ENCODE data around the gene SLC22A16. TPM values are rescaled to one million over a fixed set of nuclear protein-coding genes. Genes with fewer than 3 reads are reported as not detected.
"Not testable (repeated sequence)": the region's sequence is repeated elsewhere in the genome, so short reads cannot be mapped to it uniquely, and the experiment has no call there.

SLC22A16 gene
- total and polyA plus RNA-seq, 7 experiments from 2014 or later = 0.29 to 2.1 TPM; not detected in 5

DNA sequence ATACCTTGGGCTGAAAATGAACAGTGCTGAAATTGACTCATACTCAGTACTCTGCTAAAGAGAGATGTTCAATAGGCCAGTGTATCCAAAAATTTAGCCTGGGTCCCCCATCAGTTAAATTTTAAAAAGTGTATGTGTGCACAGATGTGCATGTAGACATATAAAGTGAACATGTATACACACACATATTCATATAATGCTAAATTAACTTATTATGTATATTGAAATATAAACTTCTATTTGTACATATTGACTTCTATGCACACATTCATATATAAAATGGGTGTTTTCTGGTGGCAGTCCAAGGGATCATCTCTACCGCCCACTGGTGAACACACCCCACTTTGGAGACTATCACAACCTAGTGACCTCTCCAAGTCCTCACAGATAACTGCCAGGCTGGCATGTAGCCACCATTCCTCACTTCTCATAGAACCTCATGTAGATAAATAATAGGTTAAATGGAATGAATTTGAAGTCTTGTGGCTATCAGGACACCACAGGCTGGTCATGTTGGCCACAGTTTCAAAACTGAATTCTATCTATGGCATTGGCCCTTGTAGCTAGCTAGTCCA lies 8.8 kb downstream of the SLC22A16 start:
- peaks cover 0 to 5% (median 0%) of the 10 kb centered on the region in 5 donors for H3K36me3 Mint-ChIP-seq

DNA sequence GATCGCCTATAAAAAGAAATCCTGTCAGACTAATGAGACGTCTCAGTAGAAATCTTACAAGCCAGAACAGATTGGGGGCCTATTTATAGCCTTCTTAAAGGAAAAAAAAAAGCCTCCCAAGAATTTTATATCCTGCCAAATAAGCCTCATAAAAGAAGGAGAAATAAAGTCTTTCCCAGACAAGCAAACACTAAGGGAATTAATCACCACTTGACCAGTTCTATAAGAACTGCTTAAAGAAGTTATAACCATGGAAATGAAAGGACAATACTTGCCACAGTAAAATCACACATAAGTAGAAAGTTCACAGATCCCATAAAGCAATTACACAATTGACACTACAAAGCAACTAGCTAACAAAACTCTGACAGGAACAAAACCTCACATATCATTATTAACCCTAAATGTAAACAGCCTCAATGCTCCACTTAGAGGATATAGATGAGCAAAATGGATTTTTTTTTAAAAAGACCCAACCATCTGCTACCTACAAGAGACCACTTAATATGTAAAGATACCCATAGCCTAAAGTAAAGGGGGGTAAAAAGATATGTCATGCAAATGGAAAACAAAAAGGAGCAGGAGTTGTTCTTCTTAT lies 13.4 kb downstream of the SLC22A16 start:
- intact Hi-C loops (cut with micrococcal nuclease) = no loop called here
- no peak overlapping the region for H3K27ac ChIP-seq (ENCODE audit: low read depth, low read length)
- ChIA-PET CTCF (no interaction called here), POLR2A (no interaction called here)
- H3K27ac Mint-ChIP-seq = no peak overlapping the region
- H3K4me1 Mint-ChIP-seq = no peaks in the 10 kb centered on the region
- ATAC-seq = no peak
- peaks cover 8 to 48% (median 25%) of the 10 kb centered on the region in 11 donors for H3K9me3 Mint-ChIP-seq
- no peak overlapping the region for H3K4me3 Mint-ChIP-seq
- H3K4me3 ChIP-seq (ENCODE audit: low read length) = no peak overlapping the region
- no peaks in the 10 kb centered on the region for H3K27me3 ChIP-seq (ENCODE audit: control insufficient read depth in 2 of 2, insufficient read depth in 2 of 2, low read length in 2 of 2)
- DNase-seq = no peak
- no peaks in the 10 kb centered on the region for H3K36me3 ChIP-seq (ENCODE audit: control insufficient read depth in 2 of 3, insufficient read depth in 3 of 3, low read length in 3 of 3)
- H3K9me3 ChIP-seq (ENCODE audit: control insufficient read depth in 2 of 3, low read length in 3 of 3) = peaks cover 0 to 28% (median 5%) of the 10 kb centered on the region in 3 experiments
- H3K36me3 Mint-ChIP-seq = peaks cover 0 to 10% (median 3%) of the 10 kb centered on the region in 5 donors
- H3K27me3 Mint-ChIP-seq = peaks cover 7 to 31% (median 15%) of the 10 kb centered on the region in 5 donors
- no peaks in the 10 kb centered on the region for H3K4me1 ChIP-seq (ENCODE audit: control insufficient read depth in 2 of 2, insufficient read depth in 2 of 2, low read length in 2 of 2)

More for the DNA sequence above, 8.8 kb downstream of the SLC22A16 start:
- DNase-seq = no peak
- ChIA-PET CTCF (no interaction called here), POLR2A (no interaction called here)
- Histone ChIP-seq H3K4me1 (ENCODE audit: control insufficient read depth in 2 of 2, insufficient read depth in 2 of 2, low read length in 2 of 2) (no peaks in the 10 kb centered on the region), H3K4me3 (ENCODE audit: low read length) (no peak overlapping the region), H3K27me3 (ENCODE audit: control insufficient read depth in 2 of 2, insufficient read depth in 2 of 2, low read length in 2 of 2) (no peaks in the 10 kb centered on the region), H3K36me3 (ENCODE audit: control insufficient read depth in 2 of 3, insufficient read depth in 3 of 3, low read length in 3 of 3) (no peaks in the 10 kb centered on the region), H3K9me3 (ENCODE audit: control insufficient read depth in 2 of 3, low read length in 3 of 3) (peaks cover 0 to 12% (median 0%) of the 10 kb centered on the region in 3 experiments), H3K27ac (ENCODE audit: low read depth, low read length) (no peak overlapping the region)
- Mint-ChIP-seq H3K27me3 (peaks cover 9 to 35% (median 17%) of the 10 kb centered on the region in 5 donors), H3K4me1 (no peaks in the 10 kb centered on the region), H3K4me3 (no peak overlapping the region), H3K27ac (no peak overlapping the region), H3K9me3 (peaks cover 0 to 24% (median 13%) of the 10 kb centered on the region in 11 donors)
- intact Hi-C loops (cut with micrococcal nuclease) = no loop called here
- ATAC-seq = no peak

- Histone ChIP-seq H3K27me3 (ENCODE audit: control insufficient read depth in 2 of 2, insufficient read depth in 2 of 2, low read length in 2 of 2) (no peaks in the 10 kb centered on the region), H3K4me1 (ENCODE audit: control insufficient read depth in 2 of 2, insufficient read depth in 2 of 2, low read length in 2 of 2) (no peaks in the 10 kb centered on the region), H3K4me3 (ENCODE audit: low read length) (no peak overlapping the region), H3K9me3 (ENCODE audit: control insufficient read depth in 2 of 3, low read length in 3 of 3) (peaks cover 0 to 28% (median 5%) of the 10 kb centered on the region in 3 experiments), H3K27ac (ENCODE audit: low read depth, low read length) (no peak overlapping the region), H3K36me3 (ENCODE audit: control insufficient read depth in 2 of 3, insufficient read depth in 3 of 3, low read length in 3 of 3) (no peaks in the 10 kb centered on the region)
- intact Hi-C loops (cut with micrococcal nuclease) = no loop called here
- CTCF ChIA-PET = no interaction called here
- peaks cover 12 to 38% (median 19%) of the 10 kb centered on the region in 5 donors for H3K27me3 Mint-ChIP-seq
- no peak overlapping the region for H3K4me3 Mint-ChIP-seq
- POLR2A ChIA-PET = no interaction called here
- H3K9me3 Mint-ChIP-seq = peaks cover 8 to 48% (median 25%) of the 10 kb centered on the region in 11 donors
- ATAC-seq (no peak), DNase-seq (no peak)
- peaks cover 0 to 10% (median 3%) of the 10 kb centered on the region in 5 donors for H3K36me3 Mint-ChIP-seq
- H3K27ac Mint-ChIP-seq = no peak overlapping the region
- H3K4me1 Mint-ChIP-seq = no peaks in the 10 kb centered on the region
Measured at GRCh38 chr6:110461376-110461775, 15.0 kb downstream of the SLC22A16 start.

DNA sequence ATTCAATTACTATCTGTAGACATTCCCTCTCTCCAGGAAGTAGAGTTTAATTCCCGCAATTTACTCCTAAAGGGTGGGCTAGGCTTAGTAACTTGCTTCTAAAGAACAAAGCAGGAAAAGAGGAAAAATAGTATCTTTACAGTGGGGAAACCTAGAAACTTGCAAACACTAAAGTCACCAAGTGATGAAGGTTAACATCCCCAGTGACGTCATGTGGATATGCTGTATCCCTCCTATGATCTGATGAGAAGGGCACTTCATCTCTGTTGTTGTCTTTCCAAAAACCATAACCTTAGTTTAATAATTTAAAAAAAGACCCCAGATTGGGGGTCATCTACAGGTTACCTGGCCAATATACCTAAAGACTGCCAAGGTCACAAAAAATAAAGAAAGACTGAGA lies 17.3 kb downstream of the SLC22A16 start:
- no peaks in the 10 kb centered on the region for H3K4me1 ChIP-seq (ENCODE audit: control insufficient read depth in 2 of 2, insufficient read depth in 2 of 2, low read length in 2 of 2)
- no peak overlapping the region for H3K27ac ChIP-seq (ENCODE audit: low read depth, low read length)
- no peaks in the 10 kb centered on the region for H3K4me1 Mint-ChIP-seq
- peaks cover 0 to 28% (median 5%) of the 10 kb centered on the region in 3 experiments for H3K9me3 ChIP-seq (ENCODE audit: control insufficient read depth in 2 of 3, low read length in 3 of 3)
- CTCF ChIA-PET = no interaction called here
- intact Hi-C loops (cut with micrococcal nuclease) = no loop called here
- H3K36me3 ChIP-seq (ENCODE audit: control insufficient read depth in 2 of 3, insufficient read depth in 3 of 3, low read length in 3 of 3) = no peaks in the 10 kb centered on the region
- peaks cover 4 to 40% (median 20%) of the 10 kb centered on the region in 11 donors for H3K9me3 Mint-ChIP-seq
- POLR2A ChIA-PET = no interaction called here
- H3K27me3 Mint-ChIP-seq = peaks cover 5 to 36% (median 20%) of the 10 kb centered on the region in 5 donors
- H3K27me3 ChIP-seq (ENCODE audit: control insufficient read depth in 2 of 2, insufficient read depth in 2 of 2, low read length in 2 of 2) = no peaks in the 10 kb centered on the region
- H3K4me3 Mint-ChIP-seq = no peak overlapping the region
- ATAC-seq (no peak), DNase-seq (no peak)
- no peak overlapping the region for H3K4me3 ChIP-seq (ENCODE audit: low read length)
- H3K27ac Mint-ChIP-seq = no peak overlapping the region
- H3K36me3 Mint-ChIP-seq = peaks cover 0 to 10% (median 3%) of the 10 kb centered on the region in 5 donors

GRCh38 chr6:110458476-110458875 lies 17.9 kb downstream of the SLC22A16 start:
- Histone ChIP-seq H3K27me3 (ENCODE audit: control insufficient read depth in 2 of 2, insufficient read depth in 2 of 2, low read length in 2 of 2) (no peaks in the 10 kb centered on the region), H3K36me3 (ENCODE audit: control insufficient read depth in 2 of 3, insufficient read depth in 3 of 3, low read length in 3 of 3) (no peaks in the 10 kb centered on the region), H3K4me1 (ENCODE audit: control insufficient read depth in 2 of 2, insufficient read depth in 2 of 2, low read length in 2 of 2) (no peaks in the 10 kb centered on the region), H3K27ac (ENCODE audit: low read depth, low read length) (no peak overlapping the region), H3K9me3 (ENCODE audit: control insufficient read depth in 2 of 3, low read length in 3 of 3) (peaks cover 0 to 22% (median 5%) of the 10 kb centered on the region in 3 experiments), H3K4me3 (ENCODE audit: low read length) (no peak overlapping the region)
- no peaks in the 10 kb centered on the region for H3K4me1 Mint-ChIP-seq
- POLR2A ChIA-PET = no interaction called here
- peaks cover under 1 to 30% (median 19%) of the 10 kb centered on the region in 5 donors for H3K27me3 Mint-ChIP-seq
- DNase-seq (no peak), ATAC-seq (no peak)
- peaks cover 0 to 10% (median 0%) of the 10 kb centered on the region in 5 donors for H3K36me3 Mint-ChIP-seq
- H3K4me3 Mint-ChIP-seq = no peak overlapping the region
- peaks cover 0 to 33% (median 16%) of the 10 kb centered on the region in 11 donors for H3K9me3 Mint-ChIP-seq
- CTCF ChIA-PET = no interaction called here
- intact Hi-C loops (cut with micrococcal nuclease) = no loop called here
- H3K27ac Mint-ChIP-seq = no peak overlapping the region

DNA sequence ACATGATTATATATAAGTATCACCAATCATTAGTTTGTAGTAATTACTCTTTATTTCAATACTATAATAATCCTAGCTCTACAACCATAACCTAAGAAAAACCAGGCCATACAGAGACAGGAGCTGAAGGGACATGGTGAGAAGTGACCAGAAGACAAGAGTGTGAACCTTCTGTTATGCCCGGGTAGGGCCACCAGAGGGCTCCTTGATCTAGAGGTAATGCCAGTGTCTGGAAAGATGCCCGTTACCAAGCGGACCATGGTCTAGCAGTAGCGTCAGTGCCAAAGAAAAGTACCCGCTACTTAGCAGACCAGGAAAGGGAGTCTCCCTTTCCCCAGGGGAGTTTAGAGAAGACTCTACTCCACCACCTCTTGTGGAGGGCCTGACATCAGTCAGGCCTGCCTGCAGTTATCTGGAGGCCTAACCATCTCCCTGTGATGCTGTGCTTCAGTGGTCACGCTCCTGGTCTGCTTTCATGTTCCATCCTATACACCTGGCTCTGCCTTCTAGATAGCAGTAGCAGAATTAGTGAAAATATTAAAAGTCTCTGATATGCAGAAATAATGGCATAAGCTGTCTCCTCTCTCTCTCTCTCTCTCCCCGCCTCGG lies 18.7 kb downstream of the SLC22A16 start:
- H3K36me3 Mint-ChIP-seq; H3K27ac Mint-ChIP-seq; DNase-seq; POLR2A ChIA-PET; intact Hi-C loops (cut with micrococcal nuclease); H3K4me1 Mint-ChIP-seq; CTCF ChIA-PET; H3K4me1 ChIP-seq (ENCODE audit: control insufficient read depth in 2 of 2, insufficient read depth in 2 of 2, low read length in 2 of 2); H3K4me3 ChIP-seq (ENCODE audit: low read length); H3K27ac ChIP-seq (ENCODE audit: low read depth, low read length); ATAC-seq; H3K36me3 ChIP-seq (ENCODE audit: control insufficient read depth in 2 of 3, insufficient read depth in 3 of 3, low read length in 3 of 3); H3K4me3 Mint-ChIP-seq; H3K27me3 ChIP-seq (ENCODE audit: control insufficient read depth in 2 of 2, insufficient read depth in 2 of 2, low read length in 2 of 2): not testable (repeated sequence)
- peaks cover 0 to 25% (median 10%) of the 10 kb centered on the region in 11 donors for H3K9me3 Mint-ChIP-seq
- peaks cover 8 to 27% (median 24%) of the 10 kb centered on the region in 5 donors for H3K27me3 Mint-ChIP-seq
- H3K9me3 ChIP-seq (ENCODE audit: control insufficient read depth in 2 of 3, low read length in 3 of 3) = peaks cover 0 to 16% (median 5%) of the 10 kb centered on the region in 3 experiments

Measured in naive thymus-derived CD4-positive, alpha-beta T cell (primary cell).